NCI-H2196 treated with DMSO at 0.1 percent for 48 hours (cell line): Measurements from ENCODE around the gene ATP8A2.
"Not testable (repeated sequence)": the region's sequence is repeated elsewhere in the genome, so short reads cannot be mapped to it uniquely, and the experiment has no call there.

Experiments used
- DNase-seq: peaks from one replicate; lab custom pipeline; 2025; ENCODE audit not compliant: unreplicated experiment; lab: John Stamatoyannopoulos, UW

ATP8A2 gene

GRCh38 chr13:25784119-25784518 is 412.3 kb downstream of the ATP8A2 start:
- DNase-seq, result no peak

GRCh38 chr13:25790137-25790536 is 418.4 kb downstream of the ATP8A2 start:
- not testable (repeated sequence) for DNase-seq

GRCh38 chr13:25795277-25795676 is 423.5 kb downstream of the ATP8A2 start:
- no peak for DNase-seq

- no peak for DNase-seq
Measured at GRCh38 chr13:25796474-25796873, 424.7 kb downstream of the ATP8A2 start.

GRCh38 chr13:25798998-25799397 is 427.2 kb downstream of the ATP8A2 start:
- DNase-seq, result no peak

- DNase-seq, result no peak
Measured at GRCh38 chr13:25800523-25800922, 428.7 kb downstream of the ATP8A2 start.

GRCh38 chr13:25802579-25802978 is 430.8 kb downstream of the ATP8A2 start:
- DNase-seq, result no peak

GRCh38 chr13:25803641-25804040 is 431.9 kb downstream of the ATP8A2 start:
- DNase-seq, result no peak

- no peak for DNase-seq
Measured at GRCh38 chr13:25806264-25806974, 434.6 kb downstream of the ATP8A2 start.

- DNase-seq, result no peak
Measured at GRCh38 chr13:25807562-25807961, 435.8 kb downstream of the ATP8A2 start.

- DNase-seq, result no peak
Measured at GRCh38 chr13:25811506-25811905, 439.7 kb downstream of the ATP8A2 start.

GRCh38 chr13:25816239-25816638 is 444.5 kb downstream of the ATP8A2 start:
- no peak for DNase-seq

- DNase-seq, result no peak
Measured at GRCh38 chr13:25819856-25820530, 448.2 kb downstream of the ATP8A2 start.

GRCh38 chr13:25821776-25822175 is 450.0 kb downstream of the ATP8A2 start:
- DNase-seq, result no peak

GRCh38 chr13:25827221-25827620 is 455.4 kb downstream of the ATP8A2 start:
- not testable (repeated sequence) for DNase-seq

- no peak for DNase-seq
Measured at GRCh38 chr13:25827831-25828465, 456.2 kb downstream of the ATP8A2 start.

GRCh38 chr13:25833761-25834160 is 462.0 kb downstream of the ATP8A2 start:
- no peak for DNase-seq

- DNase-seq, result no peak
Measured at GRCh38 chr13:25836574-25837336, 465.0 kb downstream of the ATP8A2 start.

- no peak for DNase-seq
Measured at GRCh38 chr13:25839371-25839770, 467.6 kb downstream of the ATP8A2 start.

- DNase-seq, result no peak
Measured at GRCh38 chr13:25840261-25840660, 468.5 kb downstream of the ATP8A2 start.

- DNase-seq, result no peak
Measured at GRCh38 chr13:25840931-25841330, 469.2 kb downstream of the ATP8A2 start.
